ENCODE results near the gene RDH14. TPM values are rescaled to one million over a fixed set of nuclear protein-coding genes. Genes with fewer than 3 reads are reported as not detected.

Gene RDH14
- total RNA-seq, 4 donors from 2014 or later, result 24.6 to 55.4 (median 49.8) TPM

DNA sequence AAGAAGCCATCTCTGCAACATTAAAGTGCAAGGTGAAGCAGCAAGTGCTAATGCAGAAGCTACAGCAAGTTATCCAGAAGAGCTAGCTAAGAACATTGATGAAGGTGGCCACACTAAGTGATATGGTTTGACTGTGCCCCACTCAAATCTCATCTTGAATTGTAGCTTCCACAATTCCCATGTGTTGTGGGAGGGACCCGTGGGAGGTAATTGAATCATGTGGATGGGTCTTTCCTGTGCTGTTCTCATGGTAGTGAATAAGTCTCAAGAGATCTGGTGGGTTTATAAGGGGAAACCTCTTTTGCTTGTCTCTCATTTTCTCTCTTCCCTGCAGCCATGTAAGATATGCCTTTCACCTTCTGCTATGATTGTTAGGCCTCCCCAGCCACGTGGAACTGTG is 11.4 kb downstream of the RDH14 start:
- Histone ChIP-seq H3K4me3 (no peak overlapping the region), H3K27ac (no peak overlapping the region), H3K36me3 (peaks cover 0 to 2% of the 10 kb centered on the region in 2 donors), H3K4me1 (peaks cover 29 to 35% of the 10 kb centered on the region in 2 donors), H3K27me3 (no peaks in the 10 kb centered on the region), H3K9me3 (no peaks in the 10 kb centered on the region)
- DNase-seq, result no peak
- TF ChIP-seq POLR2A (IDR thresholded peaks at IDR 0.05), result no peak
- intact Hi-C loops (cut with DNase I; ENCODE audit: low total_unique reads), result no loop called here
- ATAC-seq, result no peak
- in situ Hi-C loops (cut with MboI; ENCODE audit: low sequenced_read_pairs in 4 of 4), result no loop called here

- intact Hi-C loops (cut with DNase I; ENCODE audit: low total_unique reads) (no loop called here), in situ Hi-C loops (cut with MboI; ENCODE audit: low sequenced_read_pairs in 4 of 4) (no loop called here)
- H3K9me3 ChIP-seq, result no peaks in the 10 kb centered on the region
- no peaks in the 10 kb centered on the region for H3K27me3 ChIP-seq
- H3K36me3 ChIP-seq, result no peaks in the 10 kb centered on the region
- no peak overlapping the region for H3K27ac ChIP-seq
- no peak for TF ChIP-seq CTCF (IDR thresholded peaks at IDR 0.05 in 4 of 5, conservative IDR thresholded peaks at IDR 0.05 in 1 of 5)
- TF ChIP-seq POLR2A (IDR thresholded peaks at IDR 0.05), result no peak
- ATAC-seq (no peak), DNase-seq (no peak)
- H3K4me1 ChIP-seq, result peaks cover 29 to 30% of the 10 kb centered on the region in 2 donors
- H3K4me3 ChIP-seq, result no peak overlapping the region
Measured at GRCh38 chr2:18548621-18549020, 11.8 kb downstream of the RDH14 start.

GRCh38 chr2:18546567-18546966 is 13.9 kb downstream of the RDH14 start:
- H3K4me3 ChIP-seq, result no peak overlapping the region
- in situ Hi-C loops (cut with MboI; ENCODE audit: low sequenced_read_pairs in 4 of 4), result no loop called here
- no peak for TF ChIP-seq CTCF (IDR thresholded peaks at IDR 0.05 in 4 of 5, conservative IDR thresholded peaks at IDR 0.05 in 1 of 5)
- no peak for TF ChIP-seq POLR2A (IDR thresholded peaks at IDR 0.05)
- DNase-seq, result no peak
- no peaks in the 10 kb centered on the region for H3K36me3 ChIP-seq
- no peaks in the 10 kb centered on the region for H3K9me3 ChIP-seq
- peak overlapping the region in 1 of 4 donors; percentile 17 for H3K27ac ChIP-seq
- intact Hi-C loops (cut with DNase I; ENCODE audit: low total_unique reads), result no loop called here
- H3K27me3 ChIP-seq, result no peaks in the 10 kb centered on the region
- peaks cover 9 to 12% of the 10 kb centered on the region in 2 donors for H3K4me1 ChIP-seq
- no peak for ATAC-seq

DNA sequence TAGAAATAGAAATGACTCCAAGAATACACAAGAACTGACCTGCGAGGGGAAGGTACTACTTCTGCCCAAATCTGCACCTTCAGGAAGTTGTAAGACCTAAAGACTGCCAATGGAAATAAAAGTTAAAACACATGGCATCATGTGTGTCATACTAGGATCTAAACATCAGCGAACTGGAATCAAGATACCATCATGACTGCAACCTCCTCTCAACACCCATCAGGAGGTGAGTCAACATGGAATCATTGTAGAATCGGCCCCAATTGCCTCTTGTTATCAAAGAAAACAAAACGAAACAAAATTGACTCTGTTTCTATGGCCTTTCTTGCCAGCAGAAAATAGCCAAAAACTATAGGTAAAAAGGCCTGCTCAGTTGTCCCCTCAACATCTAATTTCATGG is 15.1 kb downstream of the RDH14 start:
- peaks cover 6 to 9% of the 10 kb centered on the region in 2 donors for H3K4me1 ChIP-seq
- DNase-seq (no peak), ATAC-seq (no peak)
- H3K36me3 ChIP-seq, result no peaks in the 10 kb centered on the region
- no peaks in the 10 kb centered on the region for H3K9me3 ChIP-seq
- intact Hi-C loops (cut with DNase I; ENCODE audit: low total_unique reads) (no loop called here), in situ Hi-C loops (cut with MboI; ENCODE audit: low sequenced_read_pairs in 4 of 4) (no loop called here)
- H3K4me3 ChIP-seq, result no peak overlapping the region
- no peak overlapping the region for H3K27ac ChIP-seq
- no peak for TF ChIP-seq CTCF (IDR thresholded peaks at IDR 0.05 in 4 of 5, conservative IDR thresholded peaks at IDR 0.05 in 1 of 5)
- no peak for TF ChIP-seq POLR2A (IDR thresholded peaks at IDR 0.05)
- no peaks in the 10 kb centered on the region for H3K27me3 ChIP-seq

DNA sequence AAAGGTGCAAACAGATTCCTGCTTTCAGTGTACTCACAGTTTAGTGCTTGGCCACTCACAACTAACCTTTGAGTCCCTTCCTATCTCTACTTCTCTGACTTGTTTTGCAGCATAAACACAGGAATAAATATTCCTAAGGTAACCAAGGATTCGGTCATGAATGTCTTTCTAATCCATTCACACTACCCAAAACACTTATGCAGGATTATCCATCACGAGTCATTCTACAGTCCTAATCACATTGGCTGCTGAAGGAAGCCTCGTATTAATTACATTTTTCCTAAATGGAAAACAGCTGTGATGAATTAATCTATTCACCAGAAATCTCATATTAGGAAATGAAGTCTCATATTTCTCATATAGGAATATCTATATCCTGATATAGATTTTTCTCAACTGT is 16.3 kb downstream of the RDH14 start:
- TF ChIP-seq CTCF (IDR thresholded peaks at IDR 0.05 in 4 of 5, conservative IDR thresholded peaks at IDR 0.05 in 1 of 5), result no peak
- TF ChIP-seq POLR2A (IDR thresholded peaks at IDR 0.05), result no peak
- DNase-seq (no peak), ATAC-seq (no peak)
- in situ Hi-C loops (cut with MboI; ENCODE audit: low sequenced_read_pairs in 4 of 4) (no loop called here), intact Hi-C loops (cut with DNase I; ENCODE audit: low total_unique reads) (no loop called here)
- Histone ChIP-seq H3K36me3 (no peaks in the 10 kb centered on the region), H3K4me1 (peaks cover 6 to 9% of the 10 kb centered on the region in 2 donors), H3K27me3 (no peaks in the 10 kb centered on the region), H3K9me3 (no peaks in the 10 kb centered on the region), H3K4me3 (no peak overlapping the region), H3K27ac (no peak overlapping the region)

Measured in gastrocnemius medialis (tissue), 4 donors.